ENCODE results near the gene BRMS1. TPM values are rescaled to one million over a fixed set of nuclear protein-coding genes. Genes with fewer than 3 reads are reported as not detected.
"Not testable (repeated sequence)": the region's sequence is repeated elsewhere in the genome, so short reads cannot be mapped to it uniquely, and the experiment has no call there.

The BRMS1 gene
- total and polyA plus RNA-seq, 10 of the 15 experiments (the other 5 are each of a cell fraction or from before 2014, with no cell fraction given) = 2.1 to 85.3 (median 48.5) TPM

DNA sequence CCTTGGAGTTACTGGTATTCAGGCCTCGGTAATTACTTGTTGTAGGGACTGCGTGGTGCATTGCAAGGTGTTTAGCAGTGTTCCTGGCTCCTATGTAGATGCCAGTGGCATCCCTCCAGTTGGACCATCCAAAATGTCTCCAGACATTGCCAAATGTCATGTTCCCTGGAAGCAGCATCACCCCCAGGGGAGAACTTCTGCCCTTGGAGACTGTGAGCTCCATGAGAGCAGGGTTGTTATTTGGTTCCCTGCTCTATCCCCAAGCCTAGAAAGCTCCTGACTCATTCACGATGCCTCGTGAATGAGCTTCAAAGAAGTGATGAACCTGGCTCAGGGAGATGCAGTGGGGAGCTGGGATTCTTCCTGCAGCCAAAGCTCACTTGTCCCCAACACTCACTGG, 23.3 kb downstream of the BRMS1 start:
- no peak overlapping the region for H3K4me2 ChIP-seq (ENCODE audit: control insufficient read depth, insufficient read depth)
- ATAC-seq (no peak), FAIRE-seq (no peak), DNase-seq (ENCODE audit: low read depth, low spot score) (no peak)
- BruUV-seq (replicated peaks) = no TSS peak
- no peak overlapping the region for H2AFZ ChIP-seq (ENCODE audit: control insufficient read depth, low read depth, low read length)
- ChIA-PET CTCF (interaction anchor here (1.9 kb wide), 1 partner anchor 9 kb away, joined by 8 read pairs; no protein-coding TSS in a partner anchor), POLR2A (no interaction called here), RAD21 (ENCODE audit: unreplicated experiment) (interaction anchor here (1.5 kb wide), 1 partner anchor 9 kb away, joined by 5 read pairs; no protein-coding TSS in a partner anchor), SMC1A (ENCODE audit: uncharacterized antibody, unreplicated experiment) (interaction anchor here (1.0 kb wide), 1 partner anchor 9 kb away, joined by 3 read pairs; no protein-coding TSS in a partner anchor)
- no peaks in the 10 kb centered on the region for H4K20me1 ChIP-seq (ENCODE audit: control insufficient read depth, insufficient read depth)
- H3K9ac ChIP-seq (ENCODE audit: control insufficient read depth, insufficient read depth, low read length) = no peak overlapping the region
- 80% methylated on average over 4 of the region's 4 CpGs for WGBS (ENCODE audit: insufficient coverage, insufficient replicate concordance, low lambda C conversion rate, missing lambda C conversion rate)
- in situ Hi-C loops (cut with MboI) (no loop called here), intact Hi-C loops (cut with micrococcal nuclease; ENCODE audit: unreplicated experiment) (no loop called here)
- H3K9me3 ChIP-seq (replicated peaks; ENCODE audit: control insufficient read depth, insufficient read depth, low read length) = no peaks in the 10 kb centered on the region; the same call in 2 of the 3 replicates
- H3K4me3 ChIP-seq = no peak overlapping the region
- H3K27ac ChIP-seq (ENCODE audit: control insufficient read depth, insufficient read depth) = no peak overlapping the region
- TF ChIP-seq SP1 (IDR thresholded peaks at IDR 0.05; ENCODE audit: low read depth, low read length) = no peak
- no peak for TF ChIP-seq SUPT20H (IDR thresholded peaks at IDR 0.05; ENCODE audit: borderline replicate concordance, control insufficient read depth, low read depth, low read length)
- no peak for TF ChIP-seq NBN (IDR thresholded peaks at IDR 0.05)
- no peak for TF ChIP-seq SIX5 (IDR thresholded peaks at IDR 0.05; ENCODE audit: low read depth, low read length, severe bottlenecking)
- no peak for TF ChIP-seq SIN3A (IDR thresholded peaks at IDR 0.05; ENCODE audit: low read depth, low read length)
- TF ChIP-seq, protein P1, sequence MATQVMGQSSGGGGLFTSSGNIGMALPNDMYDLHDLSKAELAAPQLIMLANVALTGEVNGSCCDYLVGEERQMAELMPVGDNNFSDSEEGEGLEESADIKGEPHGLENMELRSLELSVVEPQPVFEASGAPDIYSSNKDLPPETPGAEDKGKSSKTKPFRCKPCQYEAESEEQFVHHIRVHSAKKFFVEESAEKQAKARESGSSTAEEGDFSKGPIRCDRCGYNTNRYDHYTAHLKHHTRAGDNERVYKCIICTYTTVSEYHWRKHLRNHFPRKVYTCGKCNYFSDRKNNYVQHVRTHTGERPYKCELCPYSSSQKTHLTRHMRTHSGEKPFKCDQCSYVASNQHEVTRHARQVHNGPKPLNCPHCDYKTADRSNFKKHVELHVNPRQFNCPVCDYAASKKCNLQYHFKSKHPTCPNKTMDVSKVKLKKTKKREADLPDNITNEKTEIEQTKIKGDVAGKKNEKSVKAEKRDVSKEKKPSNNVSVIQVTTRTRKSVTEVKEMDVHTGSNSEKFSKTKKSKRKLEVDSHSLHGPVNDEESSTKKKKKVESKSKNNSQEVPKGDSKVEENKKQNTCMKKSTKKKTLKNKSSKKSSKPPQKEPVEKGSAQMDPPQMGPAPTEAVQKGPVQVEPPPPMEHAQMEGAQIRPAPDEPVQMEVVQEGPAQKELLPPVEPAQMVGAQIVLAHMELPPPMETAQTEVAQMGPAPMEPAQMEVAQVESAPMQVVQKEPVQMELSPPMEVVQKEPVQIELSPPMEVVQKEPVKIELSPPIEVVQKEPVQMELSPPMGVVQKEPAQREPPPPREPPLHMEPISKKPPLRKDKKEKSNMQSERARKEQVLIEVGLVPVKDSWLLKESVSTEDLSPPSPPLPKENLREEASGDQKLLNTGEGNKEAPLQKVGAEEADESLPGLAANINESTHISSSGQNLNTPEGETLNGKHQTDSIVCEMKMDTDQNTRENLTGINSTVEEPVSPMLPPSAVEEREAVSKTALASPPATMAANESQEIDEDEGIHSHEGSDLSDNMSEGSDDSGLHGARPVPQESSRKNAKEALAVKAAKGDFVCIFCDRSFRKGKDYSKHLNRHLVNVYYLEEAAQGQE (IDR thresholded peaks at IDR 0.05; ENCODE audit: low read depth, low read length) = no peak
- TF ChIP-seq, protein P2, sequence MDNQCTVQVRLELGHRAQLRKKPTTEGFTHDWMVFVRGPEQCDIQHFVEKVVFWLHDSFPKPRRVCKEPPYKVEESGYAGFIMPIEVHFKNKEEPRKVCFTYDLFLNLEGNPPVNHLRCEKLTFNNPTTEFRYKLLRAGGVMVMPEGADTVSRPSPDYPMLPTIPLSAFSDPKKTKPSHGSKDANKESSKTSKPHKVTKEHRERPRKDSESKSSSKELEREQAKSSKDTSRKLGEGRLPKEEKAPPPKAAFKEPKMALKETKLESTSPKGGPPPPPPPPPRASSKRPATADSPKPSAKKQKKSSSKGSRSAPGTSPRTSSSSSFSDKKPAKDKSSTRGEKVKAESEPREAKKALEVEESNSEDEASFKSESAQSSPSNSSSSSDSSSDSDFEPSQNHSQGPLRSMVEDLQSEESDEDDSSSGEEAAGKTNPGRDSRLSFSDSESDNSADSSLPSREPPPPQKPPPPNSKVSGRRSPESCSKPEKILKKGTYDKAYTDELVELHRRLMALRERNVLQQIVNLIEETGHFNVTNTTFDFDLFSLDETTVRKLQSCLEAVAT (IDR thresholded peaks at IDR 0.05) = no peak
- TF ChIP-seq JUNB (IDR thresholded peaks at IDR 0.05) = no peak
- no peaks in the 10 kb centered on the region for H3K36me3 ChIP-seq (ENCODE audit: control insufficient read depth in 2 of 2, insufficient read depth in 2 of 2, low read length in 1 of 2)
- H3K4me1 ChIP-seq (ENCODE audit: control insufficient read depth, insufficient read depth, low read length) = peaks cover 18% of the 10 kb centered on the region
- H3K27me3 ChIP-seq (replicated peaks in 1 of 2; ENCODE audit: control insufficient read depth in 2 of 2, insufficient read depth in 2 of 2, low read length in 1 of 2) = no peaks in the 10 kb centered on the region; a peak in 1 of 4 replicates
- no peaks in the 10 kb centered on the region for H3K79me2 ChIP-seq (ENCODE audit: control insufficient read depth, insufficient read depth, low read length)

DNA sequence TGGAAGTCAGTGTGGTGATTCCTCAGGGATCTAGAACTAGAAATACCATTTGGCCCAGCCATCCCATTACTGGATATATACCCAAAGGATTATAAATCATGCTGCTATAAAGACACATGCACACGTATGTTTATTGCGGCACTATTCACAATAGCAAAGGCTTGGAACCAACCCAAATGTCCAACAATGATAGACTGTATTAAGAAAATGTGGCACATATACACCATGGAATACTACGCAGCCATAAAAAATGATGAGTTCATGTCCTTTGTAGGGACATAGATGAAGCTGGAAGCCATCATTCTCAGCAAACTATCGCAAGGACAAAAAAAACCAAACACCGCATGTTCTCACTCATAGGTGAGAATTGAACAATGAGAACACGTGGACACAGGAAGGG, 24.2 kb downstream of the BRMS1 start:
- H3K27me3 ChIP-seq (replicated peaks in 1 of 2; ENCODE audit: control insufficient read depth in 2 of 2, insufficient read depth in 2 of 2, low read length in 1 of 2); in situ Hi-C loops (cut with MboI); H3K9me3 ChIP-seq (replicated peaks; ENCODE audit: control insufficient read depth, insufficient read depth, low read length); DNase-seq (ENCODE audit: low read depth, low spot score); CTCF ChIA-PET; intact Hi-C loops (cut with micrococcal nuclease; ENCODE audit: unreplicated experiment); H3K4me2 ChIP-seq (ENCODE audit: control insufficient read depth, insufficient read depth); ATAC-seq; H3K9ac ChIP-seq (ENCODE audit: control insufficient read depth, insufficient read depth, low read length); H3K36me3 ChIP-seq (ENCODE audit: control insufficient read depth in 2 of 2, insufficient read depth in 2 of 2, low read length in 1 of 2); POLR2A ChIA-PET; H3K79me2 ChIP-seq (ENCODE audit: control insufficient read depth, insufficient read depth, low read length); H2AFZ ChIP-seq (ENCODE audit: control insufficient read depth, low read depth, low read length); H3K27ac ChIP-seq (ENCODE audit: control insufficient read depth, insufficient read depth); H3K4me3 ChIP-seq; H4K20me1 ChIP-seq (ENCODE audit: control insufficient read depth, insufficient read depth); SMC1A ChIA-PET (ENCODE audit: uncharacterized antibody, unreplicated experiment); RAD21 ChIA-PET (ENCODE audit: unreplicated experiment); FAIRE-seq; BruUV-seq (replicated peaks): not testable (repeated sequence)
- 71% methylated on average over 6 of the region's 6 CpGs for WGBS (ENCODE audit: insufficient coverage, insufficient replicate concordance, low lambda C conversion rate, missing lambda C conversion rate)
- H3K4me1 ChIP-seq (ENCODE audit: control insufficient read depth, insufficient read depth, low read length) = peaks cover 18% of the 10 kb centered on the region

Measured in GM12878 (cell line).